AG04450 (cell line): ENCODE data around the gene HMCES. TPM values are rescaled to one million over a fixed set of nuclear protein-coding genes. Genes with fewer than 3 reads are reported as not detected.
"Not testable (repeated sequence)": the region's sequence is repeated elsewhere in the genome, so short reads cannot be mapped to it uniquely, and the experiment has no call there.

Experiments
- CTCF ChIA-PET: fragments of 300-600, 350-600 bp; formaldehyde crosslinking; extraction: SDS; loops from one replicate; lab custom pipeline; 2022; ENCODE audit warnings: antibody characterized with exemption, inconsistent platforms; lab: Charles Lee
- POLR2A ChIA-PET: fragments of 350-600 bp; formaldehyde crosslinking; extraction: SDS; loops from one replicate; lab custom pipeline; 2021; ENCODE audit warnings: antibody characterized with exemption, inconsistent platforms; lab: Yijun Ruan, JAX
- DNase-seq: peaks from one replicate; pipeline ENCODE4 v3.0.0-alpha.2; 2011; ENCODE audit warnings: low read depth, low spot score
- H3K27ac ChIP-seq: one replicate; pipeline ENCODE4 v1.5.1; 2012; ENCODE audit warnings: low read depth, low read length, control low read depth
- H3K27me3 ChIP-seq: one replicate; pipeline ENCODE4 v1.6.0; 2012; ENCODE audit warnings: low read length; ENCODE audit not compliant: control insufficient read depth, insufficient read depth
- H3K4me3 ChIP-seq: 2 replicates; pipeline ENCODE4 v1.5.1; 2011; ENCODE audit warnings: mild to moderate bottlenecking, low read depth, low read length, control low read depth
- H3K9me3 ChIP-seq: 2 replicates; pipeline ENCODE4 v1.5.1; 2012; ENCODE audit warnings: low read length; ENCODE audit not compliant: control insufficient read depth, insufficient read depth
- CTCF ChIP-seq: IDR thresholded peaks from 2 replicates; pipeline ENCODE4 v1.5.1; 2011; ENCODE audit warnings: low read depth, low read length, control low read depth, inconsistent platforms
- polyA plus RNA-seq: library from polyadenylated mRNA; depleted of rRNA; stranded (reverse); fragments of >200 nt; gene quantifications from 2 replicates; pipeline ENCODE4 v1.2.3, GENCODE V29; 2011

Gene HMCES
- polyA plus RNA-seq, 1 experiment, result 19.9 TPM

GRCh38 chr3:129239991-129240390 is 38.7 kb upstream of the HMCES start:
- Histone ChIP-seq H3K9me3 (no peaks in the 10 kb centered on the region), H3K4me3 (no peak overlapping the region), H3K27me3 (no peaks in the 10 kb centered on the region), H3K27ac (no peak overlapping the region)
- ChIA-PET POLR2A (interaction anchor here (2.0 kb wide), 1 partner anchor 10 kb away, joined by 6 read pairs; the partner anchor contains the start of gene COPG1), CTCF (interaction anchor here (1.0 to 1.6 kb wide), 2 partner anchors 186 to 269 kb away, joined by 4 to 5 read pairs; no protein-coding TSS in a partner anchor)
- TF ChIP-seq CTCF, result no peak
- DNase-seq, result no peak

GRCh38 chr3:129240436-129240835 is 38.2 kb upstream of the HMCES start:
- Histone ChIP-seq H3K27me3 (no peaks in the 10 kb centered on the region), H3K9me3 (no peaks in the 10 kb centered on the region), H3K27ac (no peak overlapping the region), H3K4me3 (no peak overlapping the region)
- POLR2A ChIA-PET, result interaction anchor here (2.0 kb wide), 1 partner anchor 9 kb away, joined by 6 read pairs; the partner anchor contains the start of gene COPG1
- TF ChIP-seq CTCF, result no peak
- no peak for DNase-seq
- CTCF ChIA-PET, result interaction anchor here (1.0 to 1.6 kb wide), 2 partner anchors 187 to 270 kb away, joined by 4 to 5 read pairs; no protein-coding TSS in a partner anchor

DNA sequence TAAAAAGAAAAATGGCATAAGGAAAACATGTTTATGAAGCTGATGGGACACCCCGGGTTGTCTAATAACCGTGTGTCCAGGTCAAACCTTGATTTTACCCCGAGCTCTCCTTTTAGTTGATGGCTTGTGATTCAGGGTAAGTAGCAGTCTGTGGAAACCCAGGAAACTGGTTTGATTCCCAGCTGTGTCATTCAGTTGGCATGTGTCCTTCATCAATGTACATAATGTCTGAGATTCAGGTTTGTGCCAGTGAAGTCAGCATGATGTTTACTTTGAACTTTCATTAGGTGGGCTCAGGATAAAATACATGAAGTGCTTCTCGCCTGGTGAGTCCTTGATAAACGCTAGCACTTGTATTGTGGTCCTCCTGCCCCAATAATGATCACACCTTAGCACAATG is 33.5 kb upstream of the HMCES start:
- Histone ChIP-seq H3K27ac (no peak overlapping the region), H3K27me3 (no peaks in the 10 kb centered on the region), H3K4me3 (no peak overlapping the region), H3K9me3 (no peaks in the 10 kb centered on the region; the same call in 1 of the 2 replicates)
- ChIA-PET POLR2A (interaction anchor here (0.7 to 1.8 kb wide), 5 partner anchors 20 to 228 kb away, joined by 3 to 7 read pairs (median 6); partner anchors contain the start of gene CNBP), CTCF (interaction anchor here (0.6 to 5.7 kb wide), 34 partner anchors 10 to 370 kb away, joined by 3 to 118 read pairs (median 6); partner anchors contain the start of genes CFAP92, CNBP and RAB43)
- TF ChIP-seq CTCF, result no peak
- no peak for DNase-seq

DNA sequence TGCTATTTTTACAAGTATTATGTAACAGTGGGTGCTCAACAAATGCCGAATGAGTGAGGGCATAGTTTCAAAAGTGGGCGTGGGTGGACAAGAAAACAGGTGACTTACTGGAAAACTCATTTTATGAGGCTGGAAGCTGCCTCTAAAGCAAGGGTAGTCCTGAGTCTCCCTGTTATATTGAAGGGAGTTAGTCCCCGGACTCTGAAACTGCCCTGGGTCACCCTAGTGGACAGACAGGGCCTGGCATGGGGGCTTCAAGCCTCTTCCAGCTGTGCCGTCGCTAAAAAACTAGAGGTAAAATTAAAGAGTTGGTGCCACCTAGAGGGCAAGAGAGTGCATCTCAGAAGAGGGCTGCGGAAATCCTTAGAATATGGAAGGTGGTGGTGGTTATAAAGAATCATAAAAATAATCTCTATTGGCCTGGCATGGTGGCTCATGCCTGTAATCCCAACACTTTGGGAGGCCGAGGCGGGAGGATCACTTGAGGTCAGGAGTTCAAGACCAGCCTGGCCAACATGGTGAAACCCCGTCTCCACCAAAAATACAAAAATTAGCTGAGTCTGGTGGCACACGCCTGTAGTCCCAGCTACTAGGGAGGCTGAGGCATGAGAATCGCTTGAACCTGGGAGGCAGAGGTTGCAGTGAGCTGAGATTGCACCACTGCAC is 32.9 kb upstream of the HMCES start:
- not testable (repeated sequence) for H3K27ac ChIP-seq

More for the DNA sequence above, 32.9 kb upstream of the HMCES start:
- ChIA-PET CTCF (interaction anchor here (0.5 to 5.7 kb wide), 47 partner anchors 10 to 562 kb away, joined by 3 to 118 read pairs (median 5); partner anchors contain the start of genes CFAP92, CNBP and RAB43), POLR2A (interaction anchor here (0.7 to 1.8 kb wide), 6 partner anchors 20 to 233 kb away, joined by 3 to 7 read pairs (median 5); partner anchors contain the start of gene CNBP)
- DNase-seq, result peak; percentile 78
- not testable (repeated sequence) for H3K9me3 ChIP-seq, H3K4me3 ChIP-seq, H3K27me3 ChIP-seq
- peak; percentile 97 for TF ChIP-seq CTCF
